Loucy (cell line): ENCODE results near the gene LRRC15.

Experiments used
- H2AFZ ChIP-seq: fragments of 200-600 bp; sonication (generic); 2 replicates; pipeline ENCODE4 v1.6.0; 2016; ENCODE audit warnings: antibody characterized with exemption, mild to moderate bottlenecking, low read length, moderate library complexity
- H3F3A ChIP-seq: fragments of 200-600 bp; 2 replicates; pipeline ENCODE4 v1.6.0; 2016; ENCODE audit warnings: antibody characterized with exemption, low read depth, mild to moderate bottlenecking
- H3K27me3 ChIP-seq: fragments of 200-600 bp; sonication (generic); 2 replicates; pipeline ENCODE4 v1.6.1; 2014; ENCODE audit warnings: low read length, mild to moderate bottlenecking; ENCODE audit not compliant: insufficient read depth, poor library complexity, severe bottlenecking
- H3K36me3 ChIP-seq: fragments of 200-600 bp; sonication (generic); 2 replicates; pipeline ENCODE4 v1.6.1; 2016; ENCODE audit warnings: low read length; ENCODE audit not compliant: insufficient read depth
- H3K4me1 ChIP-seq: fragments of 200-600 bp; sonication (generic); 2 replicates; pipeline ENCODE4 v1.5.1; 2014; ENCODE audit warnings: low read length, mild to moderate bottlenecking; ENCODE audit not compliant: insufficient read depth, poor library complexity, severe bottlenecking
- H3K4me2 ChIP-seq: fragments of 200-600 bp; sonication (generic); 2 replicates; pipeline ENCODE4 v1.6.0; 2014; ENCODE audit warnings: antibody characterized with exemption, low read length, low read depth, mild to moderate bottlenecking; ENCODE audit not compliant: poor library complexity, severe bottlenecking
- H3K4me3 ChIP-seq: fragments of 200-600 bp; sonication (generic); 2 replicates; pipeline ENCODE4 v1.5.1; 2014; ENCODE audit warnings: low read length, mild to moderate bottlenecking, mixed read lengths; ENCODE audit not compliant: poor library complexity, severe bottlenecking
- H3K79me2 ChIP-seq: fragments of 200-600 bp; sonication (generic); 2 replicates; pipeline ENCODE4 v1.6.1; 2014; ENCODE audit warnings: low read length; ENCODE audit not compliant: insufficient read depth
- H3K9ac ChIP-seq: fragments of 200-600 bp; sonication (generic); 2 replicates; pipeline ENCODE4 v1.6.0; 2014; ENCODE audit warnings: mild to moderate bottlenecking, low read depth, low read length, moderate library complexity; ENCODE audit not compliant: poor library complexity, severe bottlenecking
- H3K9me2 ChIP-seq: fragments of 200-600 bp; sonication (generic); replicated peaks from 2 replicates; pipeline ENCODE4 v1.6.1; 2016; ENCODE audit warnings: low read depth, low read length, mixed read lengths
- H3K9me3 ChIP-seq: fragments of 200-600 bp; sonication (generic); 2 replicates; pipeline ENCODE4 v1.6.1; 2014; ENCODE audit warnings: mild to moderate bottlenecking, antibody characterized with exemption, low read length, low read depth; ENCODE audit not compliant: insufficient read depth
- H4K20me1 ChIP-seq: fragments of 200-600 bp; sonication (generic); 2 replicates; pipeline ENCODE4 v1.6.0; 2014; ENCODE audit warnings: antibody characterized with exemption, low read length, mild to moderate bottlenecking; ENCODE audit not compliant: insufficient read depth, poor library complexity, severe bottlenecking
- CTCF ChIP-seq: fragments of 200-600 bp; sonication (generic); conservative IDR thresholded peaks from 2 replicates; pipeline ENCODE4 v1.5.1; 2014; ENCODE audit warnings: mild to moderate bottlenecking, antibody characterized with exemption, low read length
- EZH2phosphoT487 ChIP-seq: fragments of 200-600 bp; IDR thresholded peaks from 2 replicates; pipeline ENCODE4 v1.6.1; 2018; ENCODE audit warnings: antibody characterized with exemption, mild to moderate bottlenecking, moderate library complexity, borderline replicate concordance

LRRC15 gene

GRCh38 chr3:194318511-194319161, 50.9 kb downstream of the LRRC15 start:
- Histone ChIP-seq H3K9ac (no peak overlapping the region), H4K20me1 (no peaks in the 10 kb centered on the region), H3K9me2 (no peaks in the 10 kb centered on the region), H3K9me3 (peaks cover 11% of the 10 kb centered on the region; the same call in 1 of the 2 replicates), H3K36me3 (no peaks in the 10 kb centered on the region), H3K27me3 (no peaks in the 10 kb centered on the region), H3K4me1 (peaks cover 6% of the 10 kb centered on the region), H3K4me2 (no peak overlapping the region), H3F3A (no peaks in the 10 kb centered on the region), H2AFZ (no peak overlapping the region), H3K4me3 (no peak overlapping the region), H3K79me2 (no peaks in the 10 kb centered on the region)
- no peak for TF ChIP-seq CTCF
- no peak for TF ChIP-seq EZH2phosphoT487

- Histone ChIP-seq H3K9me2 (no peaks in the 10 kb centered on the region), H3K4me2 (no peak overlapping the region), H3F3A (no peaks in the 10 kb centered on the region), H3K79me2 (no peaks in the 10 kb centered on the region), H3K36me3 (no peaks in the 10 kb centered on the region), H2AFZ (no peak overlapping the region), H3K4me3 (no peak overlapping the region), H3K4me1 (peaks cover 15% of the 10 kb centered on the region), H3K9ac (no peak overlapping the region), H3K9me3 (peaks cover 11% of the 10 kb centered on the region; the same call in 1 of the 2 replicates), H4K20me1 (no peaks in the 10 kb centered on the region), H3K27me3 (no peaks in the 10 kb centered on the region)
- TF ChIP-seq EZH2phosphoT487 (no peak), CTCF (no peak)
These were observed 52.6 kb downstream of the LRRC15 start for GRCh38 chr3:194316918-194317317.

GRCh38 chr3:194315965-194316361, 53.6 kb downstream of the LRRC15 start:
- H3K79me2 ChIP-seq = no peaks in the 10 kb centered on the region
- H3K4me1 ChIP-seq = peaks cover 15% of the 10 kb centered on the region
- peak overlapping the region; percentile 69 for H3K4me3 ChIP-seq
- H3F3A ChIP-seq = no peaks in the 10 kb centered on the region
- H3K27me3 ChIP-seq = no peaks in the 10 kb centered on the region
- H3K9me3 ChIP-seq = peaks cover 11% of the 10 kb centered on the region; the same call in 1 of the 2 replicates
- H3K36me3 ChIP-seq = no peaks in the 10 kb centered on the region
- peak overlapping the region; percentile 68 for H3K4me2 ChIP-seq
- H2AFZ ChIP-seq = no peak overlapping the region
- no peaks in the 10 kb centered on the region for H3K9me2 ChIP-seq
- no peak overlapping the region for H3K9ac ChIP-seq
- TF ChIP-seq CTCF = no peak
- no peak for TF ChIP-seq EZH2phosphoT487
- H4K20me1 ChIP-seq = no peaks in the 10 kb centered on the region
